Activated gamma-delta T cell treated with anti-CD3 and anti-CD28 coated beads, Interleukin-2, amount 50 U/mL, for 16 hours (primary cell): ENCODE measurements around the gene RCHY1.
"Not testable (repeated sequence)": the region's sequence is repeated elsewhere in the genome, so short reads cannot be mapped to it uniquely, and the experiment has no call there.

ENCODE experiments used
- DNase-seq: peaks from one replicate; pipeline ENCODE4 v3.0.0-alpha.2; 2020; ENCODE audit warnings: low read depth

RCHY1 gene

DNA sequence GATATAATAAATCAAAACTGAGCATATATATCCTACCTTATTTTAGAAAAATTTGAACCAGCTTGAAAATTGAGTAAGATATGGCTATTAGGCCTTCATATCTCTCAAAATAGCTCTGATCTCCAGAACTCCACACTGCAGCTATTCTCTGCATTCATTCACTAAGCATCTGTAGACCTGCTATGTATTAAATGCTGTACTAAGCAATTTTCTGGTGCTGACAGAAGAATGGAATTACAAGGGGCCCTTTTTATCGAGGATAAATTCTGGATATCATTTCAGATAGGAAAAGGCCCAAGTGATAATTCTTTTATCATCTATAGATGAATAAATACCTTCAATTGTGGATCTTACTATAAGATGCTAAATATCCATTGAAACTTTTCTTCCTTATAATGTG lies 1.9 kb upstream of the RCHY1 start:
- DNase-seq: no peak

DNA sequence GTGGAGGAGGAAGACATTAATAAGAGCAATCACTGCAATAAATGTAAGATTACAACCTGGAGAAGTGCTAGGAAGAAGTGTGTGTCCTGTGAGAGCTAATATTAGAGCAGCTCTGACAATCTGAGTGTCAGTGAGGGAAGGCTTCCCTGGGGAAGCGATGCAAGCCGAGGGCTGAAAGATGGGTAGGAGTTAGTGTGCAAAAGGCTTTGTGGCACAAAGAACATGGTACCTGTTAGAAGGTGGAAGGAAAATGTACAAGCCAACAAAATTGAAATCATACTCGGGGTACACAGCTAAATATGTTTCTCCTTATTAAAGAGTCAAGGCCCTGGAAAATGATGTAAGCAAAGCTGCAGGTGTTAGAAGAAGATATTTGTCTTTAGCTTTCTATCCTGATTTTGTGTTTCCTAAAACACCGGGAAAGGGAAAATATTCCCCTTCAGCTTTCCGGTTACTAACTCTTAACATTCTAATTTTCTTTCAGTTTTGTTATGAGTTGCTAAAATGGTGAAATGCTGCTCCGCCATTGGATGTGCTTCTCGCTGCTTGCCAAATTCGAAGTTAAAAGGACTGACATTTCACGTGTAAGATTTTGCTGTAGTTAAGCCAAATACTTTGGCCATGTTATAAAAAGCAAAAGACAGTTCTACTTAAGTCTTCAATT lies 878 bp upstream of the RCHY1 start:
- no peak for DNase-seq

DNA sequence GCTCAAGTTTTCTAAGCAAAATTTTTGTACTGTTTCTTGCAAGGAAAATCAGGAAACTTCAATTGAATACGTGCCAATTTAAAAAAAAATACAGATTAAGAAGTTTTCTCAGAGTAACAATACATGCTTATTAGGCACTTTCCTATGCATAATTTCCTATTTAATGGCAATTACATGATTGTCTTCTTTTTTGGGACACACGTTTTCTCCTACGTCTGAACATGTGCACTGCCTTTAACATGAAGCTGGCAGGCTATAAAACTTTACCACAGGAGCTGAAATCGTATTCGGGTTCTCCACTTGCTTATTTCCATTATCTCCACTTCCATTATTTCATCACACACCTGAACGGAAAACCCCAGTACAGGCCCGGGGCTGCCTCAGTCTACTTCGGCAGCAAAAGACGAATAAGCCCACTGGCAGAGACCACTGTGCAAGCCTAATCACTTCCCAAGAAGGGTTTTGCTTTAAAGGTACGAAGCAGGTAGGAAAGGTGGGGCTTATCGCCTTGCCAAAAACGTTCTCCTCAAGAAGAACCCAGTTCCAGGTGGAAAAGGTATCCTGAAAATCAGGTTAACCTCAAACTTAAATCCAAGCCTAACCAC lies 575 bp downstream of the RCHY1 start:
- no peak for DNase-seq

DNA sequence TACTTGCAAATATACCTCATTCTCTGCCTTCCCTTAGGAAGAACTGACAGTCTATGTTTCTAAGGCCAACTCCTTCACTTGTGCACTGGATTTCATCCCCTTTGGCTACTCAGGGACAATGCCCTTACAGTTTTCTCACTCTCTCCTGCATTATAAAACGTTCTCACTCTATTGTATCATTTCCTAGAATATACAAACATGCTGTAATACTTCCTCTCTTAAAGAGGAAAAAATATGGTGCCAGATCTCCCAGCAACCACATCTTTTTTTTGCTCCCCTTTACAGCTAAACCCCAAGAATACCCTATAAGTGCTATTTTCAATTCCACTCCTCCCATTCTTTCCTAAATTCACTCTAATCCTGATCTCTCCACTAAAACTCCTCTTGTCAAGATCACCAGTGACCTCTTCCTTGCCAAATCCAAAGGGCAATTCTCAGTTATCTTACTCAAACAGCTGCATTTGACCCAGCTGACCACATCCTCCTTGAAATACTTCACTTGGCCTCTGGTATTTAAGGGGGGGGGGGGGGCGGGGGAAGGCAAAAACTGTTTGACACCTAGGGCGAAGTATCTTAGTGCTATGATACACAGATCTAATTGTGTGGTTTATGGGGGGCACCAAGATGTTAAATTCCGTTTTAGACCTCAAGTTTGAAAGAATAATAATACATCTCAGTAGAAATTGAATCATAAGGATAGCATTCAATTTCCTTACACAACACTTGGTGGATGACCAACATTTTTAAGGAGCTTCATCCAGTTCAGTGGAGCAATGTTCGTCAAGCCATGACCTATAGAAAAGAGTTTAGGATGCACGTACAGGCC lies 1.6 kb downstream of the RCHY1 start:
- DNase-seq: no peak

DNA sequence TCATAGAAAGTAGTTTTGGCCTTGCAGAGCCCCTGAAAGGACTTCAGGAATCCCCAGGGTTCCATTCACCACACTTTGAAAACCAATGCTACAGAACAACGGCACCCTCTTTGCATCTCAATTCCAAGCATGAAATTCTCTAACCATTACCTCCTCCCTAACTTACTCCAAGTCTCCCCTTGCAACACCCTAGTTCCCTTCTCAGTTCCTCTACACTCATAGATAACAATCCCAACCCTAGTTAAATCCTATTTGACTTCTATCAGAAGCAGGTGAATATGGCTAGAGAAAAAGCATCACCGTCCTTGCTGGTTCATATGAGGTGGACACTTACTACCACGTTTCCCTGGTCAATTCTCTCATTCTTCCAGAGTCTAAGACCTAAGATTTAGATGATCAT lies 2.4 kb downstream of the RCHY1 start:
- no peak for DNase-seq

DNA sequence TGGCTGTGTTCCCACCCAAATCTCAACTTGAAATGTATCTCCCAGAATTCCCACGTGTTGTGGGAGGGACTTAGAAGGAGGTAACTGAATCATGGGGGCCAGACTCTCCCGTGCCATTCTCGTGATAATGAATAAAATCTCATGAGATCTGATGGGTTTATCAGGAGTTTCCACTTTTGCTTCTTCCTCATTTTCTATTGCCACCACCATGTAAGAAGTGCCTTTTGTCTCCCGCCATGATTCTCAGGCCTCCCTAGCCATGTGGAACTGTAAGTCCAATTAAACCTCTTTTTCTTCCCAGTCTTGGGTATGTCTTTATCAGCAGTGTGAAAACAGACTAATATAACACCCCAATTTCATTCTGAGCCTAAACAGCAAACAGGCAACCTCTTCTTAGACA lies 4.6 kb downstream of the RCHY1 start:
- DNase-seq: not testable (repeated sequence)

DNA sequence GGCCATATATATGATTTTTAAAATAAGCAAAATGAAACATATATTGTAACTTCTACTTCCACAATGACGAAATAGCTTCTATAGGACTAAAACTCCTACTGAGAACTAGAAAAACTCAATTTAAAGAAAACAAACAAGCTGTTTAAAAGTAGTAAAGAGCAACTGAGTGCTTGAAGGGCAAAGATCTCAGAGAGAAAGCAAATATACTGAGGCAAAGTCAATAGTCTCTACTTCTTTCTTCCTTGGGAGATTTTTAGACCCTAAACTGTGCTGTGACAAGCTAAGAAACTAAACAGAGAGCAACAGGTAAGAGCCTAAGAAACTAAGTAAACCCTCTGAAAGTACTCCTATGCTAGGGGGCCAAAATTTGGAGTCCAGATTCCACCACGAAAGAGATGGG lies 8.6 kb downstream of the RCHY1 start:
- DNase-seq: no peak

DNA sequence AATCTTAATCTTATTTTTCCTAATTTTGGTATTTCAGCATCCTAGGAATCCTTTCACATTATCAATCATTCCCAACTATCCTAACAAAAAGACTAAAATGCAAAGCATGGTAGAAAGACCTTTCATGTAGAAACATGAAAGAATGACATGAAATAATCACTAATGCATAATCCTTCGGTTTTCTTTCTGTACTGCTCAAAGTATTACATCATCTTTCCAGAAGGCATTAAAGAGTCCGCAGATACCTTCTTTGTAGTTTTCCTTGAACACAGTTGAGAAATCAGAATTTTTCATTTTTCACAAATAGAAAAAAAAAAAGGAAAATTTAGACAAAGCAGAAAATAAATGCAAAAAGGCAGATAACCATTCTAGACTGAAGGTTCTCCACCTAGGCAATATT lies 11.5 kb downstream of the RCHY1 start:
- no peak for DNase-seq

DNA sequence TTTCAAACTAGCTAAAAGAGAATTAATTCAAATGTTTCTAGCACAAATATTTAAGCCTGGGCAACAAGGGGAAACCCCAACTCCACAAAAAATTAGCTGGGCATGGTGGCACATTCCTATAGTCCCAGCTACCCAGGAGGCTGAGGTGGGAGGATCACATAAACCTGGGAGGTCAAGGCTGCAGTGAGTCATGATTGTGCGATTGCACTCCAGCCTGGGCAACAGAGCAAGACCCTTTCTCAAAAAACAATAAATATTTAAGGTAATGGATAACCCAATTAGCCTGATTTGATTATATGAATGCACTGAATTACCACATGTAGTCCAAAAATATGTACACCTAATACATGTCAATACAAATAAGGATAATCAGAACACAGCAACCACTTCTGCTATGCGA lies 14.3 kb downstream of the RCHY1 start:
- DNase-seq: no peak

DNA sequence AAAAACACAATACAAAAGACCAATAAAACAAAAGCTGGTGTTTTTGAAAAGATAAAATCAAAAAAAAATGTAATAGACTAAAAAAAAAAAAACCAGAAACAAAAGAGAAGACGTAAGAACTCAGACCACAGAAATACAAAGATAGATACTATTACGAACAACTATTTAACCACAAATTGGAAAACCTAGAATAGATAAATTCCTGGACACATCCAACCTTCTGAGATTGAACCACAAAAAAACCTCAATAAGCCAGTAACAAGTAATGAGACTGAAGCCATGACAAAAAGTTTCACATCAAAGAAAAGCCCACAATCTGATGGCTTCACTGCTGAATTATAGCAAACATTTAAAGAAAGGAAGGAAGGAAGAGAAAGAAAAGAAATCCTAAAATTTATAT lies 16.2 kb downstream of the RCHY1 start:
- no peak for DNase-seq

DNA sequence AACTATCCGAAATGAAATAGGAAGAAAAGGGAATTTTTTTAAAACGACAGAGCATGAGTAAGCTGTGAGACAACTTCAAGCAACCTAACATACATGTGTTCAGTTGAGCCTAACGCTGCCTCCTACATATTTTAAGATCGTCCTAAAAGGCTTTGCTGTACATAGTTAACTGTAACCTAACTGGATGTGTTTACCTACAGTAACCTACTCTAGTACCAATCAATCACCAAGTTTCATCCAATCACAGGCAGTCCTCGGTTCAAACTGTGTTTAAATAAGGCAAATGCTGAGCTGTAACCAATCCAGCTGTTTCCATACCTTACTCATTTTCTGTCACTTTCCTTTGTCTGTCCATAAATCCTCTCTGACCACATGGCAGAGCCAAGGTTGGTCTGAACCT lies 17.1 kb downstream of the RCHY1 start:
- DNase-seq: no peak

DNA sequence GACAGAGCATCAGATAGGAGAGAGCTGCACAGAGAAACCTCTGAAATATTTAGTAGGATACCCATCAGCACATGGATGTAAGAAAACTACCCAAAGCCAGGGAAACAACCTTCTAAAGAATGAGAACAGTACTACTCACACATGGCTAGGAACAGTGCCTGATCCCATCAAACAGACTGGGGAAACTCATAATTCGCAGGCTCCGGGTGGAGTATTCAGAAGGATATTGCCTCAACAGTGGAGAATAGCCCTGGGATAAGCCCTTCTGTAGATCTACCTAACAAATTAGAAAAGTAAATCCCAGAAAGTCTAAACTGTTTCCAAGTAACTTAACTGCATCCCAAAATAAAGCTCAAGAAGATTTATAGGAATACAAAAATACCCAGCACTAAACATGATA lies 17.8 kb downstream of the RCHY1 start:
- DNase-seq: no peak

DNA sequence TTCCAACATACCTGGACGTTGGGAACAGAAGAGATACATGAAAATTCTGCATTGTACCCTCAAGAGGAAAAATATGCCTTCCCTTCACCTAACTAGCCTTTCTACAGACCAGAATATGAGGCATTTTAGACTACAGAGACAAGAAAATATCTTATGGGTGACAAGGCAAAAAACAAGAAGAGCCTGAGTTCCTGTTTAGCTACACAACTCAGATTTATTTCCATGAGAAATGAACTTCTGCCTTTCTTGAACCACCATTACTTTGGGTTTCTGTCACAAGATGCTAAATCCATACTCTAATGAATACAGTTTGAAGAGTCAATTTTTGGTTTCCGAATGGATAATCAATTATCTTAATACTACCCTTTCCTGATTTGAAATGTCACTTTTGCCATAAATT lies 18.7 kb downstream of the RCHY1 start:
- no peak for DNase-seq

DNA sequence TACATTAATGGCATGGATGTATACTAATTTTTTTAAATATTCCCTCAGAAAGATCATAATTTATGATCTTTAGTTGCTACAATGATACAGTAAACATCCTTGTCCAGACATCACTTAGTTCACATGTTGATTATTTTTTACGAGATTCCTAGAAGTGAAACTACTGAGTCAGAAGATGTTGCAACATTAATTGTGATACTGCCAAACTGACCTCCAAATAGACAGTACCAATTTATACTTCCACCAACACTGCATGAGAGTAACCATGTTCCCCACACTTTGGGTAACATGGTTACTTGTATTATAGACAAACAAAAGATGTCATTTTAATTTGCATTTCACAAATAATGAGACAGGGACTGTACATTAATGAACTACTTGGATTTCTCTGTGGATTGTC lies 19.6 kb downstream of the RCHY1 start:
- DNase-seq: no peak

DNA sequence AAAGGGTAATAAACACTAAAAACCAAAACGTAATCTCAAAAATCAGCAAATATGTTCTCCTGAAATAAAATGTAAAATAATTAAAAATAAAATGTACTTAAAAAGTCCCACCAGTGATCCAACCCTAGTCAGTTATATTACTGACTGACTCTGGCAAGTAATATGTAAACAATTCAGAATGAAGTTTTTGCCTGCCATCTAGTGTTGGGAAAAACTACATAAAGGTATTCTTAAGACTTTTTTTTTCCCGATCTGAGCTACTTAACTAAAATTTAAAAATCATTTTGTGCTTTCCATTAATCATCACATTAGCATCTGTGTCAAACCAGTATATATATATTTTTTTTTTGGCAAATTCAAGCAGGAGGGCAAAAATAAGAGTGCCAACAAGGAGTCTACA lies 24.0 kb downstream of the RCHY1 start:
- DNase-seq: no peak

DNA sequence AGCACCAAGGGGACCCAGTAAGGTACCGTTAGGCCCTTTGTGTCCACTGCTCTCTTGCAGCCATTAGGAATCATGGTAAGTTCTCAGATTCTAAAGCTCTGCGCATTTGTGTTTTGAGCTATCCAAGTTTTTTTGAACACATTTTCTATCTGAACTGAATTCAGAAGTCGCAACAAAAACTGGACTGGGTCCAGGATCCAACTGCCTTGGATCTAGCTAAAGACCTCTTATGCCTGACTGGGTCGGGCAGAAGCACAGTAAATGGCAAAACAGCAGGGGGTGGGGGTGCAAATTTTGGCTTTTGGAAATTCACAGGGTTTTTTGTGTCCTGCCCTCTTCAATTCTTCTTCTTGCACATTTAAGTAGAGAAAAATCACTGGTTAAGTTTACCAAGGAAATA lies 30.0 kb downstream of the RCHY1 start:
- DNase-seq: no peak

DNA sequence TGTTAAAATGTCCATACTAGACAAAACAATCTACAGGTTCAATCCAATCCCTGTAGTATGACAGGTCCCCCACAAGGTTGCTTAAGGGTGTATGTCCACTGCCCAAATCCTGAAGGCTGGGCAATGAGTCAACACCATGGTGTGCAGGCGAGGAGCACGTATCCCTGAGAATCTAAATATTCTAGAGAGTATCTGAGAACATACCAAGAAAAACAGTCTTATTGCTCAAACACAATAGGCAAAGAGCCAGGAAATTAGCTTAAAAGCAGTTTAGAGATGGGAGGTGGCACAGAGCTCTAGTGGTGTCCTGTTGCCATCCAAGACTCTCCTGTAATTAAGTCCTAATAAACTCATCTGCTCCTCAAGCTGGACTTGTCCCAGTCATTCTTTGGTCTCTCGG lies 37.0 kb downstream of the RCHY1 start:
- no peak for DNase-seq

DNA sequence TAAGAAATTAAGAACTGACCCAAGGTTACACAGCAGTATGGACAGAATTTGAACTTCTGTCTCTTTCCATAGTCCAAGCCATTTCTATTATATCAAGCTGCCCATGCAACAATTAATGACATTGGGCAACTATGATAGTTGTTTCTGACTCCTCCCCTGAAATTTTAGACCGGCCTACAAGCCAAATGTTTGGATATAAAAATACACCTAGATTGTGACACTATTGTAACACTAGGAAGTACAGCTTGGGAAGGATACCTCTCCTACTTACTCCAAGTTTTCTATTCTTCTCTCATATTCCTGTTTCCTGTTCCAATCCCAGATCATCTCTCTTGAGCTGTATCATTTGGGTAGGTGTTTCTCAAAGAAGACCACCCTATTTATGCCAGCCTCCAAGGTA lies 43.5 kb downstream of the RCHY1 start:
- DNase-seq: no peak

DNA sequence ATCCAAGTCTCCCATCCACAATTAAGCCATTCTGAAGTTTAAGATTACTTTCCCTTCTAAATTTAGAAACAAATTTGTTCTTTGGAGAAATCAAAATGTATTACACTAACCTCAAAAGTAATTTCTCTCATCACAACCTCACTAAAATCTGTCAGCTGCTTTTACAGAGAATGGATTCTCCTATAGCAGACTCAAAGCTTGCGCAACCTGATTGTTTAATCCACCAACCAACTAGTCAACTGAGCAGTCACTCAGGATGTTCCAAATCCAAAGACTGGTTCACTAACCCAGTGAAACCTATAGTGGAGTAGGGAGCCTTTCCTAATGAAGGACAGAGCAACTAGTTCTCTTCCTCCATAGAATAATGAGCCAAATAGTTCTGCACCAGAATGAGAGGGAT lies 44.3 kb downstream of the RCHY1 start:
- DNase-seq: no peak

DNA sequence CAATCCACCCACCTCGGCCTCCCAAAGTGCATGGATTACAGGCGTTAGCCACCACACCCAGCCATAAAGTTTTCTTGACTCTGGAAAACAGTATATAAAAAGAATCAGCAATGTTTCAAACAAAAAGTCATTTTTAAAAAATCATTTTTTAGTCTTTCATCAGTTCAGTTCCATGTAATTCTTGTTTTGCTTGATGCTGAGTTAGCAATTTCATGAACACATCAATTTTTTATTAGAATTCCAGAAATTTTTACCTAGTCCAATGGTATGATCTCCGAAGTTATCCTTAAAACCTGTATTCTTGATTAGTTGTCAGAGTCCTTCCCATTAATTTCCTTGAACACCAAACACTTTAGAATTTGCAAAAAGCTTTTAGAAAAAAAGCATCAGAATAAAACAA lies 56.8 kb downstream of the RCHY1 start:
- DNase-seq: no peak

DNA sequence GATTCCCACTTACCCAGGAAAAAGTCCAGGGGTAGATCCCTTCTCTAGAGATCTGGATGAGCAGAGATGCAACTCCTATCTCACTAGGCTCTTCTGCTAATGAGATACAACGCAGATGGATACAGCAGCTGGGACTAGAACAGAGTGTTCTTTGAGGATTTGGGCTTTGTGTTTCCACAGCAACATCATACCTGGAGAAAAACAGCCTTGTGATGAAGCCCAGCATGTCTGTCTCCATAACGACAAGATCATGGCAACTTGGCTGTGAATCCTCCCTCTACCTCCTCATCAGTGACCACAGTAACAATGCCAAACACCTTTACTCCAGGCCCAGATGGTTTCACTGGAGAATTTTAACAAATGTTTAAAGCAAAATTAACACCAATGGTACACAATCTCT lies 80.1 kb downstream of the RCHY1 start:
- no peak for DNase-seq

DNA sequence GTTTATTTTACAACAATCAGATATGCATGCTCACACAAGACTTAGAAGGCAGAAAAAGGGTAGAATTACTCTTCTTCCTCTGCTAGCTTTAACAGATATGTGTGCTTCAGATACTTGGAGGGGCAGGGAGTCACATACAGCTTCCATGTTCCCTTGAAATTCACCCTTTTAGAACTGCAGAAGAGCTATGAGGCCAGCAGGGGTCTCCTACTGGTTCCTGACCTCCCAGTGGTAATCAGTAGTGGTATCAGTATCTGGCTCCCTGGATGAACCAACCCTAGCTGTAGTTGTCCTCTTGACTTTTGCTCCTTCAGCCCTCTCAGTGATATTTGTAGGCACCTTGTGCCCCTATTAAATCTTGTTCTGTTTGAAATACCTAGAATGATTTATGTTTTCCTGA lies 81.5 kb downstream of the RCHY1 start:
- no peak for DNase-seq

DNA sequence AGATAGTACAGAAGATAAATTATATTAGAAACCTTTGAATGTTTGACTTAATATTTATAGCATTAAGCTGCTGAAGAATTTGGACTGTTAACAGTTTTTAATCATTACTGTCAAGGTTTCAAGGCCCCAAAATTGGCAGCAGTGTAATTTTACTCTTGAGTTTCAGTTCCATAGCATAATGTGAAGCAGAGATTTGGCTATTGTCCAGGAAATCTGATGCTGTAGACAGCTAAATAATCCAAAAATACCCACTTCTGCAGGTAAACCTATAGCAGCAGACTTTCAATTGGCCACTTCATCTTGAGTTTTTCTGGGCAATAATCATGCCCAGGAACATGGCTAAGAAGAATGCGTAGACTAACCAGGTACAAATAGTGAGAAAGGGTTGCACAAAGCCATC lies 85.0 kb downstream of the RCHY1 start:
- no peak for DNase-seq
